ENCODE data around the gene CMTR1.

GRCh38 chr6:37480118-37480736 is 47.2 kb downstream of the CMTR1 start:
- TF ChIP-seq SRF (IDR thresholded peaks at IDR 0.05; ENCODE audit: low read depth) (no peak), CEBPB (IDR thresholded peaks at IDR 0.05; ENCODE audit: low read depth) (no peak), POLR2A (IDR thresholded peaks at IDR 0.05; ENCODE audit: borderline replicate concordance, extremely low read depth, insufficient read depth, insufficient read length) (no peak), CTCF (IDR thresholded peaks at IDR 0.05 in 2 of 3, conservative IDR thresholded peaks at IDR 0.05 in 1 of 3; ENCODE audit: borderline replicate concordance in 1 of 3, insufficient read depth in 1 of 3, low read depth in 2 of 3, low read length in 2 of 3) (no peak), POLR2AphosphoS5 (IDR thresholded peaks at IDR 0.05; ENCODE audit: low read depth, low read length) (no peak), EZH2phosphoT487 (IDR thresholded peaks at IDR 0.05; ENCODE audit: borderline replicate concordance) (no peak), MAX (IDR thresholded peaks at IDR 0.05) (no peak)

Measured in HCT116 (cell line).